Neuronal stem cell (in vitro differentiated cells): ENCODE measurements around the gene RHOC.

Experiments
- DNase-seq: peaks from one replicate; pipeline ENCODE4 v3.0.0-alpha.2; 2013; ENCODE audit warnings: low spot score
- H2AFZ ChIP-seq: one replicate; pipeline ENCODE4 v1.6.1; 2013; ENCODE audit warnings: mild to moderate bottlenecking, low read length, inconsistent platforms
- H2AK5ac ChIP-seq: 2 replicates; pipeline ENCODE4 v1.6.1; 2013; ENCODE audit warnings: low read depth, mild to moderate bottlenecking, inconsistent platforms, low read length, moderate library complexity, mixed read lengths
- H2BK120ac ChIP-seq: 2 replicates; pipeline ENCODE4 v1.6.1; 2013; ENCODE audit warnings: low read depth, mild to moderate bottlenecking, inconsistent platforms, low read length, moderate library complexity, mixed read lengths
- H2BK12ac ChIP-seq: one replicate; pipeline ENCODE4 v1.6.1; 2013; ENCODE audit warnings: low read length, inconsistent platforms
- H2BK15ac ChIP-seq: 2 replicates; pipeline ENCODE4 v1.6.1; 2013; ENCODE audit warnings: mild to moderate bottlenecking, low read length, inconsistent platforms, mixed read lengths
- H2BK5ac ChIP-seq: one replicate; pipeline ENCODE4 v1.6.1; 2013; ENCODE audit warnings: inconsistent platforms, mild to moderate bottlenecking, low read length, moderate library complexity
- H3K14ac ChIP-seq: one replicate; pipeline ENCODE4 v1.6.1; 2013; ENCODE audit warnings: low read length, inconsistent platforms
- H3K18ac ChIP-seq: 2 replicates; pipeline ENCODE4 v1.6.1; 2013; ENCODE audit warnings: low read length, inconsistent platforms
- H3K23ac ChIP-seq: 2 replicates; pipeline ENCODE4 v1.6.1; 2013; ENCODE audit warnings: low read depth, mild to moderate bottlenecking, mixed read lengths, low read length, inconsistent platforms; ENCODE audit not compliant: poor library complexity
- H3K27ac ChIP-seq: replicated peaks from 3 replicates; pipeline ENCODE4 v1.5.1; 2013; ENCODE audit warnings: low read length, inconsistent platforms
- H3K27me3 ChIP-seq, 3 experiments: 2 replicates each; pipeline ENCODE4 v1.6.1; 2013; ENCODE audit warnings: low read length in 3 of 3, mild to moderate bottlenecking in 2 of 3, inconsistent platforms in 1 of 3, low read depth in 1 of 3, mixed read lengths in 1 of 3, moderate library complexity in 1 of 3; ENCODE audit not compliant: control insufficient read depth in 3 of 3, insufficient read depth in 3 of 3
- H3K36me3 ChIP-seq, 2 donors: replicated peaks in 1 of 2; 2 replicates each; pipeline ENCODE4 v1.6.1; 2013; ENCODE audit warnings: low read length in 2 of 2; ENCODE audit not compliant: control insufficient read depth in 2 of 2, insufficient read depth in 2 of 2
- H3K4ac ChIP-seq: 2 replicates; pipeline ENCODE4 v1.6.1; 2013; ENCODE audit warnings: inconsistent platforms, mild to moderate bottlenecking, low read length, moderate library complexity
- H3K4me1 ChIP-seq, 2 donors: 1 replicate in 1 of 2; 2 replicates in 1 of 2; pipeline ENCODE4 v1.6.1; 2013; ENCODE audit warnings: low read length in 2 of 2, low read depth in 1 of 2; ENCODE audit not compliant: control insufficient read depth in 2 of 2, insufficient read depth in 1 of 2
- H3K4me2 ChIP-seq: one replicate; pipeline ENCODE4 v1.6.1; 2013; ENCODE audit warnings: mild to moderate bottlenecking, low read length, inconsistent platforms; ENCODE audit not compliant: insufficient read depth, poor library complexity, severe bottlenecking
- H3K4me3 ChIP-seq, 2 donors: 2 replicates each; pipeline ENCODE4 v1.5.1; 2013; ENCODE audit warnings: low read length in 2 of 2, mild to moderate bottlenecking in 2 of 2, inconsistent platforms in 1 of 2, moderate library complexity in 1 of 2
- H3K79me1 ChIP-seq: one replicate; pipeline ENCODE4 v1.6.1; 2013; ENCODE audit warnings: low read depth, mild to moderate bottlenecking, inconsistent platforms, low read length, moderate library complexity
- H3K9ac ChIP-seq: one replicate; pipeline ENCODE4 v1.6.1; 2013; ENCODE audit warnings: mild to moderate bottlenecking, low read depth, low read length, inconsistent platforms; ENCODE audit not compliant: poor library complexity
- H3K9me3 ChIP-seq, 2 donors: replicated peaks in 1 of 2; 2 replicates each; pipeline versions ENCODE3 to v1.6.1; 2013; ENCODE audit warnings: low read length in 2 of 2, mild to moderate bottlenecking in 2 of 2, inconsistent platforms in 1 of 2, low read depth in 1 of 2, mixed read lengths in 1 of 2, moderate library complexity in 1 of 2; ENCODE audit not compliant: control insufficient read depth in 2 of 2, insufficient read depth in 1 of 2
- H4K8ac ChIP-seq: one replicate; pipeline ENCODE4 v1.6.1; 2013; ENCODE audit warnings: low read depth, mild to moderate bottlenecking, inconsistent platforms, low read length, moderate library complexity
- H4K91ac ChIP-seq: one replicate; pipeline ENCODE4 v1.6.1; 2013; ENCODE audit warnings: low read length, low read depth, mild to moderate bottlenecking, inconsistent platforms; ENCODE audit not compliant: poor library complexity
- WGBS, 2 donors: extraction: QIAGEN DNeasy Blood & Tissue Kit; methylation state at CpG; one replicate each; pipeline ENCODE4 v1.1.7; 2013; ENCODE audit warnings: missing lambda C conversion rate in 2 of 2, mixed read lengths in 1 of 2; ENCODE audit not compliant: insufficient read length in 2 of 2, insufficient replicate concordance in 1 of 2; ENCODE audit errors: extremely low coverage in 2 of 2; 5-methylcytosine and 5-hydroxymethylcytosine counted together

The RHOC gene

GRCh38 chr1:112717263-112717873, 10.4 kb upstream of the RHOC start:
- no peak overlapping the region for H2AFZ ChIP-seq
- H3K4me1 ChIP-seq, result peaks cover 9 to 13% of the 10 kb centered on the region in 2 donors
- H2BK120ac ChIP-seq, result no peak overlapping the region
- DNase-seq, result no peak
- H3K4me2 ChIP-seq, result no peak overlapping the region
- no peak overlapping the region for H4K91ac ChIP-seq
- H3K9ac ChIP-seq, result no peak overlapping the region
- peaks cover 8 to 72% (median 31%) of the 10 kb centered on the region in 3 experiments for H3K27me3 ChIP-seq
- H2AK5ac ChIP-seq, result no peak overlapping the region
- H3K27ac ChIP-seq, result no peak overlapping the region
- no peaks in the 10 kb centered on the region for H3K79me1 ChIP-seq
- H3K23ac ChIP-seq, result no peak overlapping the region
- H2BK5ac ChIP-seq, result no peak overlapping the region
- H3K4me3 ChIP-seq, result no peak overlapping the region
- WGBS, 2 donors, result no CpG with 5 or more reads among the region's 2 CpGs
- no peaks in the 10 kb centered on the region for H3K9me3 ChIP-seq
- no peak overlapping the region for H3K4ac ChIP-seq
- no peak overlapping the region for H2BK12ac ChIP-seq
- no peak overlapping the region for H2BK15ac ChIP-seq
- no peaks in the 10 kb centered on the region for H3K36me3 ChIP-seq
- no peak overlapping the region for H3K18ac ChIP-seq
- H4K8ac ChIP-seq, result no peak overlapping the region
- H3K14ac ChIP-seq, result no peak overlapping the region

GRCh38 chr1:112716133-112716720, 9.3 kb upstream of the RHOC start:
- Histone ChIP-seq H2BK5ac (no peak overlapping the region), H3K4me1 (peaks cover 6 to 12% of the 10 kb centered on the region in 2 donors), H3K4me2 (peak overlapping the region; percentile 100), H3K4ac (no peak overlapping the region), H3K18ac (no peak overlapping the region), H3K9me3 (no peaks in the 10 kb centered on the region), H3K27ac (no peak overlapping the region), H2BK12ac (no peak overlapping the region), H3K9ac (no peak overlapping the region), H3K27me3 (peaks cover 8 to 83% (median 31%) of the 10 kb centered on the region in 3 experiments), H2BK120ac (no peak overlapping the region), H3K79me1 (no peaks in the 10 kb centered on the region), H3K36me3 (no peaks in the 10 kb centered on the region), H2BK15ac (no peak overlapping the region), H3K23ac (no peak overlapping the region), H2AFZ (peak overlapping the region; percentile 96), H4K91ac (no peak overlapping the region), H3K14ac (no peak overlapping the region), H2AK5ac (no peak overlapping the region), H3K4me3 (peak overlapping the region; percentile 49 to 53), H4K8ac (no peak overlapping the region)
- no CpG with 5 or more reads among the region's 13 CpGs for WGBS, 2 donors
- DNase-seq, result peak; percentile 95

GRCh38 chr1:112715264-112716053, 8.5 kb upstream of the RHOC start, which contains the start of gene PPM1J:
Gene PPM1J, minus strand, starts transcription at chr1:112715332. Its CDS starts 31 bp downstream, at chr1:112715301.
- Histone ChIP-seq H2BK120ac (no peak within 1 kb of the TSS), H2BK15ac (no peak within 1 kb of the TSS), H2AK5ac (no peak within 1 kb of the TSS), H4K91ac (no peak within 1 kb of the TSS), H2AFZ (peak within 1 kb of the TSS; percentile 96), H3K23ac (peak within 1 kb of the TSS; percentile 81), H3K9me3 (no peaks in the 10 kb centered on the region), H3K18ac (peak within 1 kb of the TSS; percentile 91), H2BK5ac (no peak within 1 kb of the TSS), H3K4me3 (peak within 1 kb of the TSS; percentile 53 to 86), H3K14ac (peak within 1 kb of the TSS; percentile 25), H3K4me1 (peaks cover 8 to 15% of the 10 kb centered on the region in 2 donors), H3K27me3 (peaks cover 8 to 84% (median 31%) of the 10 kb centered on the region in 3 experiments), H3K4me2 (peak within 1 kb of the TSS; percentile 100), H2BK12ac (no peak within 1 kb of the TSS), H3K27ac (no peak within 1 kb of the TSS), H4K8ac (no peak within 1 kb of the TSS), H3K36me3 (no peaks in the 10 kb centered on the region), H3K9ac (peak within 1 kb of the TSS; percentile 64), H3K4ac (no peak within 1 kb of the TSS), H3K79me1 (no peaks in the 10 kb centered on the region)
- peak; percentile 92 for DNase-seq
- no CpG with 5 or more reads among the region's 51 CpGs for WGBS, 2 donors
